H9 (cell line): Measurements from ENCODE around the gene PLD1. TPM values are rescaled to one million over a fixed set of nuclear protein-coding genes. Genes with fewer than 3 reads are reported as not detected.

Experiments used
- DNase-seq: peaks from one replicate; pipeline ENCODE4 v3.0.0-alpha.2; 2017
- H2AFZ ChIP-seq: one replicate; pipeline ENCODE4 v1.6.1; 2013; ENCODE audit warnings: mild to moderate bottlenecking, low read length, control low read depth, moderate library complexity
- H2AK5ac ChIP-seq: 2 replicates; pipeline ENCODE4 v1.6.1; 2013; ENCODE audit warnings: low read length, control low read depth, mixed read lengths; ENCODE audit not compliant: insufficient read length
- H2BK120ac ChIP-seq: one replicate; pipeline ENCODE4 v1.6.1; 2013; ENCODE audit warnings: low read depth, mild to moderate bottlenecking, low read length, control low read depth, inconsistent platforms; ENCODE audit not compliant: poor library complexity, severe bottlenecking
- H2BK12ac ChIP-seq: 2 replicates; pipeline ENCODE4 v1.6.1; 2013; ENCODE audit warnings: low read length, control low read depth, mixed read lengths, low read depth; ENCODE audit not compliant: insufficient read length
- H2BK15ac ChIP-seq: 2 replicates; pipeline ENCODE4 v1.6.1; 2013; ENCODE audit warnings: low read depth, low read length, control low read depth
- H2BK20ac ChIP-seq: one replicate; pipeline ENCODE4 v1.6.1; 2013; ENCODE audit warnings: low read depth, mild to moderate bottlenecking, low read length, control low read depth, inconsistent platforms; ENCODE audit not compliant: poor library complexity, severe bottlenecking
- H2BK5ac ChIP-seq: 2 replicates; pipeline ENCODE4 v1.6.1; 2013; ENCODE audit warnings: low read length, control low read depth, mixed read lengths; ENCODE audit not compliant: insufficient read length
- H3K14ac ChIP-seq: 2 replicates; pipeline ENCODE4 v1.6.1; 2013; ENCODE audit warnings: low read length, control low read depth; ENCODE audit not compliant: insufficient read depth
- H3K18ac ChIP-seq: 2 replicates; pipeline ENCODE4 v1.6.1; 2013; ENCODE audit warnings: low read depth, mild to moderate bottlenecking, mixed read lengths, low read length, control low read depth; ENCODE audit not compliant: insufficient read length
- H3K23ac ChIP-seq: 2 replicates; pipeline ENCODE4 v1.6.1; 2013; ENCODE audit warnings: low read length, control low read depth, mixed read lengths, low read depth; ENCODE audit not compliant: insufficient read length
- H3K23me2 ChIP-seq: 2 replicates; pipeline ENCODE4 v1.6.1; 2013; ENCODE audit warnings: low read depth, mild to moderate bottlenecking, mixed read lengths, low read length, control low read depth; ENCODE audit not compliant: insufficient read length, poor library complexity, severe bottlenecking
- H3K27ac ChIP-seq: 2 replicates; pipeline ENCODE4 v1.5.1; 2013; ENCODE audit warnings: low read length, control low read depth, mixed read lengths, low read depth; ENCODE audit not compliant: insufficient read length
- H3K27me3 ChIP-seq: 2 replicates; pipeline ENCODE4 v1.6.1; 2013; ENCODE audit warnings: low read length, control low read depth, inconsistent platforms; ENCODE audit not compliant: insufficient read depth
- H3K4ac ChIP-seq: 2 replicates; pipeline ENCODE4 v1.6.1; 2013; ENCODE audit warnings: low read depth, mild to moderate bottlenecking, control low read depth, inconsistent platforms, low read length, moderate library complexity
- H3K4me1 ChIP-seq: 2 replicates; pipeline ENCODE4 v1.6.1; 2013; ENCODE audit warnings: low read length, control low read depth, inconsistent platforms; ENCODE audit not compliant: insufficient read depth
- H3K4me2 ChIP-seq: 2 replicates; pipeline ENCODE4 v1.6.1; 2013; ENCODE audit warnings: low read length, control low read depth, mixed read lengths; ENCODE audit not compliant: insufficient read length, insufficient read depth
- H3K56ac ChIP-seq: 2 replicates; pipeline ENCODE4 v1.6.1; 2013; ENCODE audit warnings: low read depth, mild to moderate bottlenecking, mixed read lengths, low read length, control low read depth; ENCODE audit not compliant: insufficient read length
- H3K79me1 ChIP-seq: 2 replicates; pipeline ENCODE4 v1.6.1; 2013; ENCODE audit warnings: low read depth, mild to moderate bottlenecking, moderate library complexity, low read length, control low read depth, inconsistent platforms; ENCODE audit not compliant: insufficient read depth, poor library complexity, severe bottlenecking
- H3K79me2 ChIP-seq: 2 replicates; pipeline ENCODE4 v1.6.1; 2013; ENCODE audit warnings: low read length, control low read depth, inconsistent platforms; ENCODE audit not compliant: insufficient read depth
- H3K9ac ChIP-seq: 2 replicates; pipeline ENCODE4 v1.6.1; 2013; ENCODE audit warnings: low read length, control low read depth, mixed read lengths; ENCODE audit not compliant: insufficient read length; ENCODE audit errors: extremely low read depth
- H3K9me3 ChIP-seq: one replicate; pipeline ENCODE4 v1.6.1; 2013; ENCODE audit warnings: low read depth, low read length, inconsistent platforms; ENCODE audit not compliant: control insufficient read depth
- H3T11ph ChIP-seq: one replicate; pipeline ENCODE4 v1.6.1; 2013; ENCODE audit warnings: mild to moderate bottlenecking, low read length, control low read depth, inconsistent platforms
- H4K20me1 ChIP-seq: one replicate; pipeline ENCODE4 v1.6.1; 2013; ENCODE audit not compliant: control insufficient read depth, insufficient read length, insufficient read depth
- H4K5ac ChIP-seq: 2 replicates; pipeline ENCODE4 v1.6.1; 2013; ENCODE audit warnings: low read depth, mild to moderate bottlenecking, mixed read lengths, low read length, control low read depth; ENCODE audit not compliant: insufficient read length
- H4K8ac ChIP-seq: replicated peaks from 2 replicates; pipeline ENCODE4 v1.6.1; 2013; ENCODE audit warnings: low read length, control low read depth, mixed read lengths, low read depth; ENCODE audit not compliant: insufficient read length
- H4K91ac ChIP-seq: 2 replicates; pipeline ENCODE4 v1.6.1; 2013; ENCODE audit warnings: low read depth, mild to moderate bottlenecking, moderate library complexity, mixed read lengths, low read length, control low read depth; ENCODE audit not compliant: insufficient read length
- H3K27ac Mint-ChIP-seq, 3 experiments: 2 replicates in 2 of 3; 3 replicates in 1 of 3; pipeline ENCODE4 v1.8.0; 2020 to 2021; ENCODE audit warnings: mixed read lengths in 3 of 3, mild to moderate bottlenecking in 1 of 3, moderate library complexity in 1 of 3
- H3K27me3 Mint-ChIP-seq: 2 replicates; pipeline ENCODE4 v1.8.0; 2021; ENCODE audit warnings: low read depth, mild to moderate bottlenecking, moderate library complexity, mixed read lengths
- H3K36me3 Mint-ChIP-seq, 3 experiments: 2 replicates in 2 of 3; 3 replicates in 1 of 3; pipeline ENCODE4 v1.8.0; 2020 to 2021; ENCODE audit warnings: low read depth in 3 of 3, mixed read lengths in 3 of 3; ENCODE audit not compliant: insufficient read depth in 1 of 3
- H3K4me1 Mint-ChIP-seq, 2 experiments: 2 replicates each; pipeline ENCODE4 v1.8.0; 2020; ENCODE audit warnings: mixed read lengths in 2 of 2
- H3K4me3 Mint-ChIP-seq, 2 experiments: 2 replicates in 1 of 2; 3 replicates in 1 of 2; pipeline ENCODE4 v1.8.0; 2020 to 2021; ENCODE audit warnings: mild to moderate bottlenecking in 2 of 2, mixed read lengths in 2 of 2, moderate library complexity in 1 of 2
- H3K9me3 Mint-ChIP-seq, 2 experiments: 2 replicates in 1 of 2; 3 replicates in 1 of 2; pipeline ENCODE4 v1.8.0; 2020; ENCODE audit warnings: mild to moderate bottlenecking in 2 of 2, mixed read lengths in 2 of 2, moderate library complexity in 1 of 2
- CTCF ChIP-seq: fragments of 200-600 bp; sonication (generic); conservative IDR thresholded peaks from 3 replicates; pipeline ENCODE4 v1.8.0; 2021; ENCODE audit warnings: antibody characterized with exemption, mild to moderate bottlenecking
- WGBS: extraction: QIAGEN DNeasy Blood & Tissue Kit; methylation state at CpG from one replicate; pipeline ENCODE4 v1.1.7; 2013; ENCODE audit warnings: missing lambda C conversion rate, low lambda C conversion rate, mixed read lengths; ENCODE audit not compliant: insufficient read length; ENCODE audit errors: extremely low coverage; 5-methylcytosine and 5-hydroxymethylcytosine counted together
- total RNA-seq: library from RNA; stranded (reverse); gene quantifications from 2 replicates; pipeline ENCODE4 v1.2.1, GENCODE V29; 2021

The PLD1 gene
- total RNA-seq, 1 experiment from 2014 or later: 1.8 TPM

- Histone ChIP-seq H2BK120ac (no peak overlapping the region), H2AK5ac (no peak overlapping the region), H3K79me2 (no peaks in the 10 kb centered on the region), H4K20me1 (no peaks in the 10 kb centered on the region), H3K4ac (no peak overlapping the region), H2AFZ (no peak overlapping the region), H2BK20ac (no peak overlapping the region), H3T11ph (no peak overlapping the region), H3K14ac (no peak overlapping the region), H2BK12ac (no peak overlapping the region), H3K18ac (no peak overlapping the region), H3K79me1 (no peaks in the 10 kb centered on the region), H4K91ac (no peak overlapping the region), H2BK15ac (no peak overlapping the region), H3K56ac (no peak overlapping the region), H3K23me2 (no peaks in the 10 kb centered on the region), H3K23ac (no peak overlapping the region), H3K4me2 (no peak overlapping the region), H4K8ac (no peak overlapping the region), H3K27ac (no peak overlapping the region), H4K5ac (no peak overlapping the region), H3K4me1 (no peaks in the 10 kb centered on the region), H2BK5ac (no peak overlapping the region), H3K9ac (no peak overlapping the region), H3K9me3 (no peaks in the 10 kb centered on the region), H3K27me3 (no peaks in the 10 kb centered on the region)
- Mint-ChIP-seq H3K27ac (no peak overlapping the region), H3K27me3 (0 out of 2 replicates have a peak, but pooled peaks cover 1% of the 10 kb centered on the region), H3K4me3 (no peak overlapping the region), H3K36me3 (no peaks in the 10 kb centered on the region; a peak in 1 of 7 replicates), H3K4me1 (peaks cover 11 to 16% of the 10 kb centered on the region in 2 experiments; a peak in 3 of 4 replicates), H3K9me3 (no peaks in the 10 kb centered on the region; a peak in 2 of 5 replicates)
- no peak for DNase-seq
- WGBS: no CpG with 5 or more reads among the region's 6 CpGs
- no peak for TF ChIP-seq CTCF
These were observed 36.9 kb upstream of the PLD1 start for GRCh38 chr3:171847133-171847532.
